ENCODE data around the gene PEDS1. TPM values are rescaled to one million over a fixed set of nuclear protein-coding genes. Genes with fewer than 3 reads are reported as not detected.

The PEDS1 gene
- total and polyA plus RNA-seq, 2 of the 13 experiments (the other 11 are each of a cell fraction or from before 2014, with no cell fraction given) = 30.5 to 93.9 TPM

DNA sequence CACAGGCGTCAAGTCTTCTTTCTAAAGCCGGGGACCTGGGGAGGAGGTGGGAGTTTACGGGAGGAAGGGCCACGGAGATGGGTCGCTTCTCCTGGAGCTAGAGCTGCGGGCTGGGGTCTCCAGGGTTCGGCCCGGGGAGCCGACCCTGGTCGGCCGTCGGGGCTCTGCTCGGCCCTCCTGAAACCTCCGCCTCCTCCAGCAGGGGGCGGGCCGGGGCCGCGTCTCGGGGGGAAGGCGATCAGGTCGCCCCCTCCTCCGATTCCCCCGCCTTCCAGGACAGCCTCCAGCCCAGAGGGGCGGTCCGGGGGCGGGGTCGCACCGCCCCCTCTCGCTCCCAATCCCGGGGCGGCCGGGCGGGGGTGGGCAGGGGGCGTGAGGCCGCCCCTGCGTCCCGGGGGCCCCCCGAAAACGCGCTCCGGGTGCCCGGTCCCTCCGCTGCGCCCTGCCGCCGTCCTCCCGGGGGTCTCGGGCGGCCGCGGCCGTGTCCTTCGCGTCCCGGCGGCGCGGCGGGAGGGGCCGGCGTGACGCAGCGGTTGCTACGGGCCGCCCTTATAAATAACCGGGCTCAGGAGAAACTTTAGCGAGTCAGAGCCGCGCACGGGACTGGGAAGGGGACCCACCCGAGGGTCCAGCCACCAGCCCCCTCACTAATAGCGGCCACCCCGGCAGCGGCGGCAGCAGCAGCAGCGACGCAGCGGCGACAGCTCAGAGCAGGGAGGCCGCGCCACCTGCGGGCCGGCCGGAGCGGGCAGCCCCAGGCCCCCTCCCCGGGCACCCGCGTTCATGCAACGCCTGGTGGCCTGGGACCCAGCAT, 36.9 kb upstream of the PEDS1 start, which contains the start of gene CEBPB:
Gene CEBPB, plus strand, starts transcription at position 580 of the 814 bp plus-strand sequence. Its CDS starts 204 bp downstream, at position 784.
- peaks cover 35% of the 10 kb centered on the region for H4K20me1 ChIP-seq (ENCODE audit: insufficient read depth, low read length)
- ChIA-PET POLR2A (interaction anchor here (0.5 to 6.3 kb wide), 34 partner anchors 12 to 404 kb away, joined by 3 to 98 read pairs (median 8); partner anchors contain the start of gene PTPN1), CTCF (ENCODE audit: low intra/inter-chr PET ratio, low total read pairs) (interaction anchor here (1.2 to 6.6 kb wide), 3 partner anchors 154 to 389 kb away, joined by 4 to 138 read pairs (median 11); no protein-coding TSS in a partner anchor)
- in situ Hi-C loops (cut with HindIII; ENCODE audit: extremely low pct_ligation_motif_present, low pct_unique_long_range_greater_than_20kb) (loop anchor here (5.0 kb wide), 1 partner anchor 82 kb away; no protein-coding TSS in a partner anchor), intact Hi-C loops (cut with micrococcal nuclease; ENCODE audit: unreplicated experiment) (loop anchor here (1.0 to 10.0 kb wide), 5 partner anchors 54 to 270 kb away; no protein-coding TSS in a partner anchor)
- H3K27ac ChIP-seq (ENCODE audit: extremely low read length, insufficient read depth, low read length) = peak within 1 kb of the TSS; percentile 79
- ATAC-seq (peak; percentile 46), FAIRE-seq (no peak), DNase-seq (ENCODE audit: low spot score) (peak; percentile 90)
- H3K36me3 ChIP-seq (replicated peaks in 1 of 2; ENCODE audit: control insufficient read depth in 1 of 2, insufficient read depth in 2 of 2, low read length in 2 of 2) = peaks cover 1 to 14% of the 10 kb centered on the region in 2 experiments; a peak in 2 of 5 replicates
- H3K4me3 ChIP-seq (replicated peaks in 1 of 3; ENCODE audit: insufficient read depth in 1 of 3, low read depth in 2 of 3, low read length in 3 of 3) = peak within 1 kb of the TSS; percentile 80 to 99 (median 95)
- H3K9me3 ChIP-seq (ENCODE audit: low read length) = no peaks in the 10 kb centered on the region
- no peaks in the 10 kb centered on the region; a peak in 1 of 5 replicates for H3K27me3 ChIP-seq (ENCODE audit: control insufficient read depth in 1 of 2, insufficient read depth in 2 of 2, low read length in 2 of 2)
- under 1% methylated on average over 29 of the region's 89 CpGs for WGBS (ENCODE audit: low lambda C conversion rate)
- no TSS peak for BruUV-seq (replicated peaks)
- H3K4me1 ChIP-seq (ENCODE audit: insufficient read depth, low read length) = peaks cover 72% of the 10 kb centered on the region
- H2AFZ ChIP-seq (ENCODE audit: low read length) = no peak within 1 kb of the TSS
- peak within 1 kb of the TSS; percentile 100 for H3K4me2 ChIP-seq (ENCODE audit: low read depth, low read length)
- peak within 1 kb of the TSS; percentile 97 for H3K9ac ChIP-seq (ENCODE audit: insufficient read depth, low read depth, low read length)
- peaks cover 25% of the 10 kb centered on the region for H3K79me2 ChIP-seq (ENCODE audit: insufficient read depth, low read length)
- TF ChIP-seq ZNF766 (CRISPR knock-in tag; IDR thresholded peaks at IDR 0.05; ENCODE audit: borderline replicate concordance) (peak; percentile 70; the same call in 1 of the 2 replicates), ZFP36L2 (CRISPR knock-in tag; IDR thresholded peaks at IDR 0.05) (peak; percentile 88; the same call in 1 of the 2 replicates), ZNF724P (CRISPR knock-in tag; IDR thresholded peaks at IDR 0.05; ENCODE audit: borderline replicate concordance) (peak; percentile 95), ZNF33A (CRISPR knock-in tag; IDR thresholded peaks at IDR 0.05; ENCODE audit: borderline replicate concordance) (no peak), NR2F2 (IDR thresholded peaks at IDR 0.05; ENCODE audit: borderline replicate concordance, low read depth) (no peak), TAF1 (CRISPR knock-in tag; IDR thresholded peaks at IDR 0.05) (peak; percentile 98), MAFK (conservative IDR thresholded peaks at IDR 0.05 in 1 of 2, IDR thresholded peaks at IDR 0.05 in 1 of 2; ENCODE audit: low read length in 2 of 2) (0 out of 4 replicates have a peak, but pooled peaks of 1 of the 2 experiments have one; percentile 0), FOXK2 (IDR thresholded peaks at IDR 0.05) (no peak), ELF4 (CRISPR knock-in tag; IDR thresholded peaks at IDR 0.05; ENCODE audit: borderline replicate concordance) (no peak), FOXO4 (CRISPR knock-in tag; conservative IDR thresholded peaks at IDR 0.05) (no peak), TCF7 (IDR thresholded peaks at IDR 0.05; ENCODE audit: low read depth) (0 out of 2 replicates have a peak, but pooled peaks have one; percentile 19), HDAC2 (CRISPR knock-in tag; IDR thresholded peaks at IDR 0.05) (no peak; the same call in 1 of the 2 replicates), ZBED4 (CRISPR knock-in tag; IDR thresholded peaks at IDR 0.05; ENCODE audit: borderline replicate concordance) (peak; percentile 65; the same call in 1 of the 2 replicates), ASH2L (IDR thresholded peaks at IDR 0.05; ENCODE audit: insufficient read length, low read depth, low read length) (no peak), ZNF598 (CRISPR knock-in tag; IDR thresholded peaks at IDR 0.05; ENCODE audit: borderline replicate concordance) (no peak), ZNF772 (CRISPR knock-in tag; IDR thresholded peaks at IDR 0.05) (peak; percentile 56), CBX1 (IDR thresholded peaks at IDR 0.05; ENCODE audit: low read depth) (peak; percentile 95)
- TF ChIP-seq, protein P1, sequence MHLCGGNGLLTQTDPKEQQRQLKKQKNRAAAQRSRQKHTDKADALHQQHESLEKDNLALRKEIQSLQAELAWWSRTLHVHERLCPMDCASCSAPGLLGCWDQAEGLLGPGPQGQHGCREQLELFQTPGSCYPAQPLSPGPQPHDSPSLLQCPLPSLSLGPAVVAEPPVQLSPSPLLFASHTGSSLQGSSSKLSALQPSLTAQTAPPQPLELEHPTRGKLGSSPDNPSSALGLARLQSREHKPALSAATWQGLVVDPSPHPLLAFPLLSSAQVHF (CRISPR knock-in tag; IDR thresholded peaks at IDR 0.05) = peak; percentile 83

All from HepG2 (cell line).